Activated CD4-positive, alpha-beta T cell treated with anti-CD3 and anti-CD28 coated beads for 48 hours (primary cell): Measurements from ENCODE around the gene FBXL5.

ENCODE experiments used
- DNase-seq: peaks from one replicate; pipeline ENCODE4 v3.0.0-alpha.2; 2020

The FBXL5 gene

GRCh38 chr4:15676899-15677298 is 21.7 kb upstream of the FBXL5 start:
- no peak for DNase-seq

- DNase-seq, result no peak
Observed at GRCh38 chr4:15676039-15676438, 20.9 kb upstream of the FBXL5 start.

- DNase-seq, result no peak
Observed at GRCh38 chr4:15675356-15675755, 20.2 kb upstream of the FBXL5 start.

DNA sequence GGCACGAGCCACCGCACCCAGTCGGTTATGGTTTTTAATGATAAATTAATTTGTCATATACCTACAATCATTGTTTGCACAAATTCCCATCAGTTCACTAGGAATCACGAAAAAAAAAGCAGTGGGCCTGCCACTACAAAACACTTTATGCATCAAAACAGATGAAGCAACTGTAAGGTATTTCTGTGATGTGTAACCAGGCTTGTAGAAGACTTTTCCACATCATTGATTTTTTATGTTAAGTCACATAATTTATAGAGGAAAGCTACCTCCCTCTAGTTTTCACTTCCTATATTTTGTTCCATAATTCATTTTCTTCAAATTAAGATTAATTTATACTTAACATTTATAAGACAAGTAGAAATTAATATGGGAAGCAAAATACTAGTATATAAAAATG is 19.8 kb upstream of the FBXL5 start:
- DNase-seq, result no peak

DNA sequence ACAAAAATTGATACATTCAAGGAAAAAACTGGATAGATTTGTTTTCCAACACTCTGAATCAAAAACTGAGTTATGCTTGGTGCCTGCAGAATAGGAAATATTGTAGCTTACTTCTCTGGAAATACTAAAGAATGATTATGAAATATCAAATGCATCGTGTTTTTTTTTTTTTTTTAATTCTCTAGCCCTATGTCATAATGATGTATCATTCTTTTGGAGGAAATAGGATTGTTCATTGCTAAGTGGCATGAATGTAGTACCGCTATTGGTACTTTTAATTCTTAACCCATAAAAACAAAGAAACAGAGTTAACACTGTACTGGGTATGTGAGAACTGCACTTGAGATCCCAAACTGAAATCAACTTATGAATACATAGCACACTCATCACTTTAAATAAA is 18.9 kb upstream of the FBXL5 start:
- DNase-seq, result no peak

DNA sequence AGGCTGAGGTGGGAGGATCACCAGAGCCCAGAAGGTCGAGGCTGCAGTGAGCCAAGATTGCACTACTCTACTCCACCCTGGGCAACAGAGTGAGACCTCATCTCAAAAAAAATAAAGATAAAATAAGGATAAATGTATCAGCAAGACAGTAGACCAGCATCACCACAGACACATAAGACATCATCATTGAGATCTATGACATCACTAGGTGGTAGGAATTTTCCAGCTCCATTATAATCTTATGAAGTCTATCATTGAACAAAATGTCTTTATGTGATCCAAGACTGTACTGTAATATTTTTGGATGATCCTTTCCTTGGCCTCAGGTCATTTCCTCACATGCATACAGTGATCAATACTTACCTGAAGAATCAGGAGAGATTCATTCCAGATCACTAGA is 18.2 kb upstream of the FBXL5 start:
- DNase-seq, result no peak

DNA sequence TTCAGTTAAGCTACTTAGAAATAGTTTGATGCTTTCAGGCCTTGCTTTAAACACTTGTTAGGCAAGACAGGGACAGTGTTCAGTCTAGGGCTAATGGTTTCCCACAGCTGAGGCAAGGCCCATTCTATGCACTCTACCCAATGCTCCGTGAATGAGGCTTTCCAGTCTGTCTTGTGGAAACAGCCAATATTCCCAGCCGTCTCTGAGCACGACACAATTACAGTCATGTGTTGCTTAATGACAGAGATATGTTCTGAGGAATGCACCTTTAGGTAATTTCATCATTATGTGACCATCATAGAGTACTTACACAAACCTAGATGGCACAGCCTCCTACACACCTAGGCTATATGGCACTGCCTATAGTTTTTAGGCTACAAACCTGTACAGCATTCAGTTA is 16.9 kb upstream of the FBXL5 start:
- no peak for DNase-seq

- DNase-seq, result no peak
Observed at GRCh38 chr4:15670576-15670975, 15.4 kb upstream of the FBXL5 start.

GRCh38 chr4:15668566-15669435 is 13.6 kb upstream of the FBXL5 start:
- DNase-seq, result no peak

GRCh38 chr4:15667006-15667405 is 11.8 kb upstream of the FBXL5 start:
- DNase-seq, result no peak

- DNase-seq, result no peak
Observed at GRCh38 chr4:15665753-15666365, 10.7 kb upstream of the FBXL5 start.

DNA sequence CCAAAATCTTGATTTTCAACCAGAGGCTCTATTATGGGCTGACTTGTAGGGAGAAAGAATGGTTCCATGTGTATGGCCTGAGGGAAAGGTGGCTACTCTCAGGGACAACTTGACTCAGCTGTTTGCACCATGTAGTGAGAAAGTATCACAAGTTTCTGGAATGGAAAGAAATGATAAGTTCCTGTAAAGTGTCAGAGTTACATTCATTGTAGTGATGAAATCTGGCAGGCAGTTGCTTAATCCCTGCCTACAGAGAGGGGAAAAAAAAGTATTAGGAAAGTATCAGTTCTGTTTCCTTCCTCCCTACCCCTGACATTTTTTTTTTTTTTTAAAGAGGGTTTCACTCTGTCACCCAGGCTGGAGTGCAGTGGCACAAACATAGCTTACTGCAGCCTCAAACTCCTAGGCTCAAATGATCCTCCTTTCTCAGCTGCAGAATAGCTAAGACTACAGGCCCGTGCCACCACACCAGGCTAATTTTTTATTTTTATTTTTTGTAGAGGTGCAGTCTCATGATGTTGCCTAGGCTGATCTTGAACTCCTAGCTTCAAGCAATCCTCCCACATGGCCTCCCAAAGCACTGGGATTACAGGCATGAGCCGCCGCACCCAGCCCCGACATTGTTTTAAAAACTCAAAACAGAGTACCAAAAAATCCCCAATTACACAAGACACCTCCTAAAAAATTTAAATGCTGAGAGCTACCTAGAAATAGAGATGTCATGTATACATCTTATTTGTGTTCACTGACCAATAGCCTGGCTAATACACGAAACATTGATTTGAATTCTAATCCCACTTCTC is 4.8 kb upstream of the FBXL5 start:
- DNase-seq, result peak; percentile 20

- no peak for DNase-seq
Observed at GRCh38 chr4:15658781-15659180, 3.6 kb upstream of the FBXL5 start.

- DNase-seq, result no peak
Observed at GRCh38 chr4:15658136-15658770, 3.1 kb upstream of the FBXL5 start.

DNA sequence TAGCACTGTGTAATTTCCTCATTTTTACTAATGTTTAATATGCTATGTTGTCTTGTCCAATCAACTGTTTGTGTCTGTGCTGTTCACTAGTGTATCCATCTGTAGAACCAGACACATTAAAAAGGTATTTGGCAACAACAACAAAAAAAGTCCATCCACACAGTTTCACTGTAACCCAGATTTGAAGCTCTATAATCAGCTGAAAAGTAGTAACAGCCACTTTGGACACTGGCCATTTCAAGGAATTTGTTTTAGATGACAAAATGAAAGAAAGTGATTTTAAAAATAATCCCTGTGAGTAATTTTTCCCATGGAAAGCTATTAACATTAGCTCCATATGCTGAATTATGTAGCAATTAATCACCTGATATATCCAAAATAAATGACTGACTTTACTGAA is 2.2 kb upstream of the FBXL5 start:
- no peak for DNase-seq

- no peak for DNase-seq
Observed at GRCh38 chr4:15656038-15656470, 897 bp upstream of the FBXL5 start.

DNA sequence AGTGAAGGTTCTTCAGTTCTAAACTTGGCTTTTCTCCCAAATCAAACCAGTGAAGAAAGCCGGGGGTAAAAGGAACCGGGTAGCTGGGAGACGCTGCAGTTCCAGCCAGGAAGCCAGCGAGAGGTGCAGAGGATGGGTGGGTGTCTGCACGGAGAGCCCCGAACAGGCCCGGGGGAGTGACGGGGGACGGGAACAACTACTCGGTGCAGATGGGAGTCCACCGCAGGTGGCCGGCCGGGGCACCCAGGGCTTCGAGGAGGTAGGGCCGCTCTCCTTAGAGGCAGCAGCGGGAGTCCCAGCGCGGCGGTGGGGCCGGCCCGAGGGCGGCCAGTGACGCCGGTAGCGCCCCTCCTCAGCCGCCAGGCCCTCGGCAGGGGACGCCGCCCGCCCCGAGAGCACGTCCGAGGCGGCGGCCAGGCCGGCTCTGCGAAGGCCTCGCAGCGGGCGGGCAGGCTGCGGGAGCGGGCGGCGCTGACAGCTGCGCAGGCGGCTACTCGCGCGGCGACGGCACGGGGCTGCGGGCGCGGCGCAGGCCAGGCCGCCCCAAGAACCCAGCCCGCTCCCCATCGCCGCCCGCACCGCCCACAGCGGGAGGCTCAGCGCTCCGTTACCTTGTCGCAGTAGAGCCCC is 449 bp downstream of the FBXL5 start:
- DNase-seq, result peak; percentile 54

GRCh38 chr4:15653864-15654592 is 1.1 kb downstream of the FBXL5 start:
- DNase-seq, result peak; percentile 18

- no peak for DNase-seq
Observed at GRCh38 chr4:15653420-15653819, 1.7 kb downstream of the FBXL5 start.

GRCh38 chr4:15652841-15653240 is 2.3 kb downstream of the FBXL5 start:
- DNase-seq, result no peak

DNA sequence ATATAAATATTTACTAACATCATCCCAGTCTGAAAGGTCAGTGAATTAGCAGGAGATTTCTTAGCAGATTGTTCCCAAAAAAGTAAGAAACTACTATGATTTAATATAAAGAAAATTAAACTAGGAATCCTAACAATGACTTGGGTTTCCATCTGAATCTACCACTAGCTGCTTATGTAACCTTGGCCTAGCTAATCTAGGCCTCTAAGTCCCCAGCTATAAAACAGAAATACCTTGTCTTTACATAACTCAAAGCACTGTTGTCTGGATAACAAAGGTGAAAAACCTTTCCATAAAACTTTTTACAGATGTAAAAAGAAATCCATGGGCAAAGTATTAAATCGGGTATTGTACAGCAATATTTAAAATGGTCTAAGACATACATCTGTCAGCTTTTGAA is 3.0 kb downstream of the FBXL5 start:
- DNase-seq, result no peak

DNA sequence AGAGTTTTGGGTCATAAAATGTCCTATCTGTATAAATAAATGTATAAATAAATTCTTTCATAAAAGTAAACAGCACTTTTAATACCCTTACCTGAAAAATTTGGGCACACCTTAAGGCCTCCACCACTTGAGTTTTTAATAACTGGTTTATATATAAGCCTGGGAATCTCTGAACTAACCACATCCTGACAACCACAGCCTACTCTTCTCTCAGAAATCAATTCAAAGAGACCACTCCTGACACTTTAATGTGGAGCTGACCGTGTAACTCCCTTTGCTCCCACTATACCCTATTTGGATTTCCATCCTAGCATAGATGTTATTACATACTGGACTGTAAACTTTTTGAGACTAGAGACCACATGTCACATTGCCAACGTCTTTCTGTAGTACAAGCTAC is 3.5 kb downstream of the FBXL5 start:
- no peak for DNase-seq
